ENCODE data around the gene MCRIP1. TPM values are rescaled to one million over a fixed set of nuclear protein-coding genes. Genes with fewer than 3 reads are reported as not detected.

MCRIP1 gene
- total and polyA plus RNA-seq, 2 of the 13 experiments (the other 11 are each of a cell fraction or from before 2014, with no cell fraction given) = 79.7 to 84.9 TPM

GRCh38 chr17:81821603-81822311 is 11.3 kb downstream of the MCRIP1 start (continued):
- TF ChIP-seq FOXJ3 (CRISPR knock-in tag; IDR thresholded peaks at IDR 0.05; ENCODE audit: borderline replicate concordance) = no peak
- TF ChIP-seq TMF1 (CRISPR knock-in tag; IDR thresholded peaks at IDR 0.05; ENCODE audit: low read depth) = no peak
- TF ChIP-seq ZNF770 (CRISPR knock-in tag; IDR thresholded peaks at IDR 0.05) = peak; percentile 66
- TF ChIP-seq ZNF841 (CRISPR knock-in tag; IDR thresholded peaks at IDR 0.05; ENCODE audit: borderline replicate concordance) = no peak
- TF ChIP-seq NR2F2 (IDR thresholded peaks at IDR 0.05; ENCODE audit: borderline replicate concordance, low read depth) = no peak
- TF ChIP-seq RFXANK (CRISPR knock-in tag; IDR thresholded peaks at IDR 0.05) = no peak
- no peak for TF ChIP-seq ZNF276 (CRISPR knock-in tag; IDR thresholded peaks at IDR 0.05; ENCODE audit: low read depth)
- TF ChIP-seq ZNF879 (CRISPR knock-in tag; IDR thresholded peaks at IDR 0.05) = no peak
- TF ChIP-seq SMC3 (IDR thresholded peaks at IDR 0.05; ENCODE audit: low read length) = peak; percentile 82
- peak; percentile 82 for TF ChIP-seq KAT8 (CRISPR knock-in tag; IDR thresholded peaks at IDR 0.05)
- TF ChIP-seq ZNF12 (CRISPR knock-in tag; IDR thresholded peaks at IDR 0.05) = no peak
- no peak for TF ChIP-seq ZBTB20 (CRISPR knock-in tag; IDR thresholded peaks at IDR 0.05; ENCODE audit: borderline replicate concordance, low read depth)
- no peak for TF ChIP-seq ZNF10 (CRISPR knock-in tag; IDR thresholded peaks at IDR 0.05; ENCODE audit: borderline replicate concordance, low read depth)
- TF ChIP-seq HOXA9 (CRISPR knock-in tag; IDR thresholded peaks at IDR 0.05; ENCODE audit: borderline replicate concordance) = no peak
- TF ChIP-seq ZNF343 (CRISPR knock-in tag; IDR thresholded peaks at IDR 0.05) = no peak
- peak; percentile 62; the same call in 1 of the 2 replicates for TF ChIP-seq ZNF264 (CRISPR knock-in tag; IDR thresholded peaks at IDR 0.05)
- no peak for TF ChIP-seq LRRFIP1 (CRISPR knock-in tag; conservative IDR thresholded peaks at IDR 0.05)
- no peak for TF ChIP-seq ZHX1 (CRISPR knock-in tag; IDR thresholded peaks at IDR 0.05; ENCODE audit: low read depth)
